T-cell (primary cell): ENCODE data around the gene NEURL1B. TPM values are rescaled to one million over a fixed set of nuclear protein-coding genes. Genes with fewer than 3 reads are reported as not detected.

Experiments used
- ATAC-seq, 4 experiments: fragments of 200-7000 bp in 3 of 4; fragments of 150-1000 bp in 1 of 4; cut with Tn5 transposase; replicated peaks in 1 of 4; 1 replicate in 3 of 4; 2 replicates in 1 of 4; pipeline ENCODE4 v1.10.0; 2021; ENCODE audit warnings: moderate library complexity in 3 of 4, mild to moderate bottlenecking in 2 of 4, moderate number of reproducible peaks in 1 of 4
- CTCF ChIA-PET, 2 donors: fragments of 300-600 bp; sonication (Branson Sonifier 250); formaldehyde crosslinking; loops; one replicate each; lab custom pipeline; 2022; ENCODE audit warnings: antibody characterized with exemption in 2 of 2; lab: Charles Lee
- POLR2A ChIA-PET, 2 donors: fragments of 300-600 bp; sonication (Branson Sonifier 250); formaldehyde crosslinking; loops; one replicate each; lab custom pipeline; 2022; ENCODE audit warnings: antibody characterized with exemption in 2 of 2; lab: Charles Lee
- DNase-seq, 35 experiments: peaks; one replicate each; pipeline versions ENCODE4 v3.0.0 to v3.0.0-alpha.2; 2013 to 2023
- H3K27ac ChIP-seq: one replicate; pipeline ENCODE4 v1.5.1; 2013; ENCODE audit warnings: low read length
- H3K27me3 ChIP-seq, 2 experiments: replicated peaks in 1 of 2; 1 replicate in 1 of 2; 2 replicates in 1 of 2; pipeline versions ENCODE4 v1.6.1 to v1.7.0; 2013; ENCODE audit warnings: low read length in 1 of 2, mixed read lengths in 1 of 2; ENCODE audit not compliant: control insufficient read depth in 2 of 2, insufficient read depth in 2 of 2; ENCODE audit errors: extremely low read depth in 1 of 2
- H3K36me3 ChIP-seq, 2 donors: 1 replicate in 1 of 2; 2 replicates in 1 of 2; pipeline versions ENCODE4 v1.6.1 to v1.7.0; 2013; ENCODE audit warnings: low read length in 1 of 2; ENCODE audit not compliant: control insufficient read depth in 2 of 2, insufficient read depth in 1 of 2; ENCODE audit errors: extremely low read depth in 1 of 2
- H3K4me1 ChIP-seq, 2 experiments: 1 replicate in 1 of 2; 2 replicates in 1 of 2; pipeline versions ENCODE4 v1.6.1 to v1.7.0; 2013; ENCODE audit warnings: low read length in 2 of 2, mixed read lengths in 1 of 2; ENCODE audit not compliant: insufficient read depth in 2 of 2, control insufficient read depth in 1 of 2; ENCODE audit errors: extremely low read depth in 1 of 2
- H3K4me3 ChIP-seq, 2 donors: 1 replicate in 1 of 2; 2 replicates in 1 of 2; pipeline versions ENCODE4 v1.5.1 to v1.7.0; 2013; ENCODE audit warnings: mild to moderate bottlenecking in 2 of 2, low read length in 1 of 2, moderate library complexity in 1 of 2; ENCODE audit not compliant: control insufficient read depth in 1 of 2; ENCODE audit errors: extremely low read depth in 1 of 2
- H3K9me3 ChIP-seq: 2 replicates; pipeline ENCODE4 v1.7.0; 2013
- H3K27ac Mint-ChIP-seq, 2 donors: one replicate each; pipeline ENCODE4 v1.8.0; 2020 to 2021; ENCODE audit warnings: mild to moderate bottlenecking in 2 of 2, mixed read lengths in 2 of 2
- H3K27me3 Mint-ChIP-seq, 2 donors: one replicate each; pipeline ENCODE4 v1.8.0; 2021 to 2022; ENCODE audit warnings: mixed read lengths in 2 of 2
- H3K36me3 Mint-ChIP-seq: one replicate; pipeline ENCODE4 v1.8.0; 2021; ENCODE audit warnings: mixed read lengths
- H3K4me1 Mint-ChIP-seq, 3 donors: one replicate each; pipeline ENCODE4 v1.8.0; 2020 to 2022; ENCODE audit warnings: mixed read lengths in 3 of 3, mild to moderate bottlenecking in 1 of 3
- H3K4me3 Mint-ChIP-seq, 3 donors: one replicate each; pipeline ENCODE4 v1.8.0; 2020 to 2022; ENCODE audit warnings: mild to moderate bottlenecking in 3 of 3, mixed read lengths in 3 of 3, moderate library complexity in 3 of 3
- H3K9me3 Mint-ChIP-seq, 3 donors: one replicate each; pipeline ENCODE4 v1.8.0; 2020 to 2022; ENCODE audit warnings: mixed read lengths in 3 of 3
- WGBS: methylation state at CpG from one replicate; pipeline ENCODE4 v1.1.5; 2013; ENCODE audit warnings: missing lambda C conversion rate; ENCODE audit not compliant: insufficient coverage; 5-methylcytosine and 5-hydroxymethylcytosine counted together
- total RNA-seq, 35 experiments: library from RNA in 6 of 35; stranded (reverse) in 6 of 35; fragments of 120-200 nt in 1 of 35; gene quantifications; one replicate each; pipeline versions ENCODE4 v1.2.1 to v1.2.4 and lab custom pipeline; 2013 to 2026

NEURL1B gene
- total RNA-seq, 5 donors from 2014 or later (not counting 1 experiment from before 2014, with no cell fraction given), result 0.07 to 0.64 (median 0.20) TPM

DNA sequence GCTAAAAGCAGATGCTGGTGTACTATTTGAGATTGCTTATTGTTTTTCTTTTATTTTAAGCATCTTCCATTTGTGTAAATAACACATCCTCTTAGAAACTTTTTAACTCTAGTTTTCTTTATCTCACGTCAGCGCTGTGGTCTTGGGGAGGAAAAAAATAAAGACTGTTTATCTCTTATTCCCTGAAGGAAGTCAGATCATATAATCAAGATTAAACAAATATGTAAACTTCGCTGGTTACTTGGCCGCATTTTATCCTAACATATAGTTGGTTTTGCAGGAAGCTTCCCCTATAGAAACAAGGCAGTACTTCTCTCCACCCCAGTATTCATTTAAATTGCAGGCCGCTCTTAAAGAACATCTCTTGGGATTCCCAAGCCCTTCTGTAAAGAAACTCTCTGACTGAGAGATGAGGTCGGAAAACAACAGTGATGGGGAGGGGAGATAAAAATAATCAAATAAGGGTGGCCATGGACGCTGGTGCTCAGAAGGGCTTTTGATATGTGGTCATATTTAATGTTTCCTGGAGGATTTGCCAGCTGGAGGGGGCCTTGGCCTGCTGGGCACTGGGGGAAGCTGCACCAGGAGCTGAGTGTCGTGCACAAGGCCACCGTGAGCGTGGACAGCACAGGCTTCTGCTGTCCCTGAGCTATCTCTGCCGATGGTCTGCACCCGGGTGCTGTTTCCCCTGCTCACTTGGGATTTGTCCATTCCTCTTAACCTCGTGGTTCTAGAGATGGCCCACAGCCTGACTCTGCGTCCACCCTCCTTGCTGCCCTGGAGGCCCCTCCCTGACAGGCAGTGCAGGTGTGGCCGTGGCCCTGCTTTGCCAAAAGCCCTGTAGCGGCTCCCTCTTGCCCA, 23.8 kb downstream of the NEURL1B start:
- POLR2A ChIA-PET, result no interaction called here
- DNase-seq (no peak), ATAC-seq (no peak)
- Mint-ChIP-seq H3K4me3 (no peak overlapping the region), H3K36me3 (no peaks in the 10 kb centered on the region), H3K27ac (no peak overlapping the region), H3K27me3 (no peaks in the 10 kb centered on the region), H3K9me3 (no peaks in the 10 kb centered on the region), H3K4me1 (no peaks in the 10 kb centered on the region)
- CTCF ChIA-PET, result interaction anchor here in 1 of 2 donors (0.6 kb wide), 1 partner anchor 1149 kb away, joined by 3 read pairs; no protein-coding TSS in a partner anchor
- Histone ChIP-seq H3K27ac (no peak overlapping the region), H3K4me3 (no peak overlapping the region), H3K27me3 (peaks cover 0 to 7% of the 10 kb centered on the region in 2 experiments), H3K9me3 (no peaks in the 10 kb centered on the region), H3K4me1 (no peaks in the 10 kb centered on the region), H3K36me3 (no peaks in the 10 kb centered on the region)
- WGBS, result 73% methylated on average over 11 of the region's 16 CpGs

DNA sequence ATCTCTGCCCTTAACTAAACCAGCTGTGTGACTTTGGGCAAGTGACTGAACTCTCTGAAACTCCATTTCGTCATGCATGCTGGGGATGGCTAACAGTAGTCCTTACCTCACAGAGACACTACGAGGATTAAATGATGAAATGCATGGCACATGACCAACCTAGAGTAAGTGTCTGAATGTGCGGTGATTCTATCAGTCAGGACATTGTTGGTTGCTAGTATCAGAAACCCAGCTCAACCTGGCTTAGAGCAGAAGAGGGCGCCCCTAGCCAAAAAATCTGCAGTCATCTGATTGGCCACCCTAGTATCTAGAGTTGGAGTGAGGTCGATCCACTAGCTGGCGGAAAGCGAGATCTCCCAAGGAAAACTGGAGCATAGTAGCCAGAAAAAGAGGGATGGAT, 25.2 kb downstream of the NEURL1B start:
- no peaks in the 10 kb centered on the region for H3K36me3 ChIP-seq

DNA sequence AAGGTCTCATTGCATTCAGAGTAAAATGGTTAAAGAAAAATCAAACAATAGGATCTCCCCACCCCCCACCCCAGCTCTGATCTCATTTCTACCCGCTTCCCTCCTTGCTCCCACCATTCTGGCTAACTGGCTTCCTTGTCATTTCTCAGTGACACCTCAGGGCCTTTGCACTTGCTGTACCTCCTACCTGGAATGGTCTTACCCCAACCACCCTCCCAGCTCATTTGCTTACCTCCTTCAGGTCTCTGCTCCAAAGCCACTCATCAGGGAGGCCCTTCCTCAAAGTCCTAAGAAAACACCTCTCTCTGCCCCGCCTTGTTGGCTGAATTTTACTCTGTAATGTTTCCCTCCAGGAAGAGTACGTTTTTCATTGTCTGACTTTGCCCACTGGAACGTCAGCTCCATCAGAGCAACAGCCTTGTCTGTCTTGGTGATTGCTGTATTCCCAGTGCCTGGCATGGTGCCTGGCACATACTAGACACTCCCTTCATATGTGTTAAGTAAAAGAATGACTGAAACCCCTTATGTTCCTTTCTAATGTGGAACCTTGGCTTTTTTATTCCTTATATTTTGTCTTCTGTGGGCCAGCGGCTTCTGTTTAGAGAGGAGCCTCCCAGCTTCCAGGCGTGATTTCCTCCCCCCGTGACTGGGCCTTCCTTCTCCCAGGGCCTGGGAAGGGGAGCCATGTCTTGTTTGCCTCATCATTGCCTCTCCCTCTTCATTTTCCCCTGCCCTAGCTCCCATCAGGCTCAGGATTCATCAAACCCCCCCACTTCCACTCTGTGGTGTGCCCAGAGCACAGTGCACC, 26.9 kb downstream of the NEURL1B start:
- H3K4me3 ChIP-seq, result no peak overlapping the region
- H3K27ac Mint-ChIP-seq, result no peak overlapping the region
- DNase-seq (no peak), ATAC-seq (no peak)
- H3K4me1 ChIP-seq, result no peaks in the 10 kb centered on the region
- CTCF ChIA-PET, result no interaction called here
- no peak overlapping the region for H3K4me3 Mint-ChIP-seq
- no peaks in the 10 kb centered on the region for H3K4me1 Mint-ChIP-seq
- WGBS, result 66% methylated on average over 6 of the region's 7 CpGs
- POLR2A ChIA-PET, result no interaction called here
- H3K36me3 ChIP-seq, result no peaks in the 10 kb centered on the region
- no peak overlapping the region for H3K27ac ChIP-seq
- no peaks in the 10 kb centered on the region for H3K36me3 Mint-ChIP-seq
- H3K27me3 ChIP-seq, result peaks cover 0 to 5% of the 10 kb centered on the region in 2 experiments
- H3K27me3 Mint-ChIP-seq, result peaks cover 0 to 3% of the 10 kb centered on the region in 2 donors
- H3K9me3 Mint-ChIP-seq, result peaks cover 0 to 3% (median 0%) of the 10 kb centered on the region in 3 donors
- H3K9me3 ChIP-seq, result no peaks in the 10 kb centered on the region

More for the DNA sequence above, 25.2 kb downstream of the NEURL1B start:
- Mint-ChIP-seq H3K4me1 (no peaks in the 10 kb centered on the region), H3K27ac (no peak overlapping the region), H3K36me3 (no peaks in the 10 kb centered on the region), H3K27me3 (no peaks in the 10 kb centered on the region), H3K4me3 (no peak overlapping the region), H3K9me3 (peaks cover 0 to 3% (median 0%) of the 10 kb centered on the region in 3 donors)
- Histone ChIP-seq H3K4me3 (no peak overlapping the region), H3K27me3 (peaks cover 0 to 5% of the 10 kb centered on the region in 2 experiments), H3K27ac (no peak overlapping the region), H3K9me3 (no peaks in the 10 kb centered on the region), H3K4me1 (no peaks in the 10 kb centered on the region)
- ChIA-PET POLR2A (no interaction called here), CTCF (no interaction called here)
- 100% methylated on average over 1 of the region's 7 CpGs for WGBS
- no peak for DNase-seq
- ATAC-seq, result no peak

DNA sequence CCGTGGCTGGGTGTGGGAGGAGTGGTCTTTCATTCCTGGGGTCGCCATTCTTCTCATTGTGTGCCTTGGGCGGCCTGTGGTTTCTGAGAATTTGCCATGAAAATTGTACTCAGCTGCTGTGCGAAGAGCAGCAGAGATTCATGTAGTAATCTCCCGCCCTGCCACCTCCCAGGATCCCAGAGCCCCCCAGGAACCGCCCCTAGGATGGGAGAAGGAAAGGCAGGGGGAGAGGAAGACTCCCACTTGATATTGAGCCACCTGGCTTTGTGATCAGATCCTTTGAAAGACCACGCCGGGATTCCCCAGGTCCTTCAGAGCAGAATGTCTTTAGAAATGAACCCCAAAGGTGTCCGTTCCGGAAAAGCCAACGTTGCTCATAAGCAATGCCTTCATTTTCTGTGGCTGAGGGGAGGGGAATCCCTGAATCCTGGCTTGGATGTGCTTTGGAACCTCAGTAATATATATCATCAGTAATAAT, 27.6 kb downstream of the NEURL1B start:
- H3K27me3 ChIP-seq, result peaks cover 0 to 5% of the 10 kb centered on the region in 2 experiments
- CTCF ChIA-PET, result no interaction called here
- ATAC-seq (no peak), DNase-seq (no peak)
- no peaks in the 10 kb centered on the region for H3K4me1 ChIP-seq
- Mint-ChIP-seq H3K4me3 (no peak overlapping the region), H3K9me3 (peaks cover 0 to 3% (median 0%) of the 10 kb centered on the region in 3 donors), H3K27ac (no peak overlapping the region), H3K27me3 (peaks cover 0 to 3% of the 10 kb centered on the region in 2 donors), H3K4me1 (no peaks in the 10 kb centered on the region), H3K36me3 (no peaks in the 10 kb centered on the region)
- no peak overlapping the region for H3K27ac ChIP-seq
- H3K36me3 ChIP-seq, result no peaks in the 10 kb centered on the region
- H3K9me3 ChIP-seq, result no peaks in the 10 kb centered on the region
- H3K4me3 ChIP-seq, result no peak overlapping the region
- 76% methylated on average over 2 of the region's 11 CpGs for WGBS
- POLR2A ChIA-PET, result interaction anchor here in 1 of 2 donors (0.6 kb wide), 1 partner anchor 212 kb away, joined by 4 read pairs; no protein-coding TSS in a partner anchor

DNA sequence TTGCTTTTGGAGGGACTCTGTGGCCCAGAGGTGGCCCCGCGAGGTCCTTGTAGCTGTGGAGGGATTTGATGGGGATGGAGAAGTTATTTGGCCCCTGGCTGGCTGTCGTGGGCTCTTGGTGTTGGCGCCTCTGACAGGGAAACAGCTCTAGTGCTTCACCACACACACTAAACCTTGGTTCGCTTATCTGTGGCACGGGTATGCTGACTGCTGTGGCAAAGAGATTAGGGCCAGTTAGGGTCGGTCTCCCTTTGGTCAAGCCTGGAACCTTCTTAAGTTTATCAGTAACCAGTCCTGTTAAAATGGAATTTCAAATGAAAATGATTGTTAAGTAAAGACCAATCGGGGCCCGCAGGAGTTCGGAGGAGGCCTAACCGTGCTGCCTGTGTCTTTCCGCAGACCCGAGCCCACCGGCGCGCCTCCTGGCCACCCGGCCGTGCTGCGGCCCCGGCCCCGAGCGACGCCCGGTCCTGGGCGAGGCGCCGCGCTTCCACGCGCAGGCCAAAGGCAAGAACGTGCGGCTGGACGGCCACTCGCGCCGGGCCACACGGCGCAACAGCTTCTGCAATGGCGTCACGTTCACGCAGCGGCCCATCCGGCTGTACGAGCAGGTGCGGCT, 28.4 kb downstream of the NEURL1B start:
- H3K4me3 Mint-ChIP-seq, result no peak overlapping the region
- H3K36me3 Mint-ChIP-seq, result no peaks in the 10 kb centered on the region
- no peak for DNase-seq
- no peak overlapping the region for H3K4me3 ChIP-seq
- H3K27ac Mint-ChIP-seq, result no peak overlapping the region
- peaks cover 0 to 5% of the 10 kb centered on the region in 2 experiments for H3K27me3 ChIP-seq
- no peak overlapping the region for H3K27ac ChIP-seq
- H3K4me1 ChIP-seq, result no peaks in the 10 kb centered on the region
- no peaks in the 10 kb centered on the region for H3K36me3 ChIP-seq
- H3K27me3 Mint-ChIP-seq, result peaks cover 0 to 3% of the 10 kb centered on the region in 2 donors
- POLR2A ChIA-PET, result interaction anchor here in 1 of 2 donors (0.6 kb wide), 1 partner anchor 213 kb away, joined by 4 read pairs; no protein-coding TSS in a partner anchor
- no peaks in the 10 kb centered on the region for H3K4me1 Mint-ChIP-seq
- CTCF ChIA-PET, result no interaction called here
- ATAC-seq, result no peak
- H3K9me3 Mint-ChIP-seq, result peaks cover 0 to 3% (median 0%) of the 10 kb centered on the region in 3 donors
- WGBS, result 84% methylated on average over 41 of the region's 45 CpGs
- no peaks in the 10 kb centered on the region for H3K9me3 ChIP-seq

DNA sequence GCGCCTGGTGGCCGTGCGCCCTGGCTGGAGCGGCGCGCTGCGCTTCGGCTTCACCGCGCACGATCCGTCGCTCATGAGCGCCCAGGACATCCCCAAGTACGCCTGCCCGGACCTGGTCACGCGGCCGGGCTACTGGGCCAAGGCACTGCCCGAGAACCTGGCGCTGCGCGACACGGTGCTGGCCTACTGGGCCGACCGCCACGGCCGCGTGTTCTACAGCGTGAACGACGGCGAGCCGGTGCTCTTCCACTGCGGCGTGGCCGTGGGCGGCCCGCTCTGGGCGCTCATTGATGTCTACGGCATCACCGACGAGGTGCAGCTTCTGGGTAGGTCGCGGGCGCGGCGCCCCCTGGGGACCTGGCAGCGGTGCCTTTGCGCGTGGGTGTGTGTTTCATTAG, 28.9 kb downstream of the NEURL1B start:
- ChIA-PET CTCF (no interaction called here), POLR2A (no interaction called here)
- Mint-ChIP-seq H3K27me3 (peaks cover 0 to 3% of the 10 kb centered on the region in 2 donors), H3K36me3 (no peaks in the 10 kb centered on the region), H3K9me3 (peaks cover 0 to 3% (median 0%) of the 10 kb centered on the region in 3 donors), H3K4me1 (no peaks in the 10 kb centered on the region), H3K4me3 (no peak overlapping the region), H3K27ac (no peak overlapping the region)
- Histone ChIP-seq H3K27ac (no peak overlapping the region), H3K4me3 (no peak overlapping the region), H3K27me3 (peaks cover 0 to 5% of the 10 kb centered on the region in 2 experiments), H3K4me1 (no peaks in the 10 kb centered on the region), H3K36me3 (no peaks in the 10 kb centered on the region), H3K9me3 (no peaks in the 10 kb centered on the region)
- 90% methylated on average over 45 of the region's 51 CpGs for WGBS
- DNase-seq (no peak), ATAC-seq (no peak)
